Cardiac muscle cell (in vitro differentiated cells and primary cell): ENCODE data around the gene TMEM59L. TPM values are rescaled to one million over a fixed set of nuclear protein-coding genes. Genes with fewer than 3 reads are reported as not detected.

Experiments used
- DNase-seq, 2 donors: peaks; one replicate each; pipeline versions ENCODE4 v3.0.0 to v3.0.0-alpha.2; 2010 to 2017; ENCODE audit warnings: low read depth in 1 of 2, low spot score in 1 of 2
- H3K27ac ChIP-seq: fragments of 200-600 bp; sonication (generic); 2 replicates; pipeline ENCODE4 v1.5.1; 2016
- H3K27me3 ChIP-seq: fragments of 200-600 bp; sonication (generic); 2 replicates; pipeline ENCODE4 v1.6.0; 2016; ENCODE audit warnings: control low read depth
- H3K36me3 ChIP-seq: fragments of 200-600 bp; sonication (generic); 2 replicates; pipeline ENCODE4 v1.5.1; 2016; ENCODE audit warnings: control low read depth
- H3K4me1 ChIP-seq: fragments of 200-600 bp; sonication (generic); 2 replicates; pipeline ENCODE4 v1.8.1; 2017; ENCODE audit warnings: low read depth, mild to moderate bottlenecking, mixed run types
- H3K4me3 ChIP-seq: fragments of 200-600 bp; sonication (generic); 2 replicates; pipeline ENCODE4 v1.5.1; 2016; ENCODE audit warnings: mild to moderate bottlenecking
- H3K9me3 ChIP-seq: fragments of 200-600 bp; sonication (generic); 2 replicates; pipeline ENCODE4 v1.5.1; 2017; ENCODE audit warnings: low read depth, mild to moderate bottlenecking, control low read depth
- CTCF ChIP-seq: IDR thresholded peaks from 2 replicates; pipeline ENCODE4 v1.5.1; 2012; ENCODE audit warnings: low read depth, mild to moderate bottlenecking, low read length
- polyA plus RNA-seq: library from polyadenylated mRNA; unstranded; fragments of >200 nt; fragmentation: Nextera tagmentation; extraction: Ambion mirVana; gene quantifications from 2 replicates; pipeline ENCODE4 v1.2.1, GENCODE V29; 2016
- total RNA-seq: library from RNA; depleted of rRNA; stranded (reverse); fragments of >200 nt; gene quantifications from 2 replicates; pipeline ENCODE4 v1.2.3, GENCODE V29; 2016

Gene TMEM59L
- total and polyA plus RNA-seq, 2 experiments from 2014 or later, result 1.6 to 2.0 TPM

GRCh38 chr19:18608805-18609716, 3.6 kb upstream of the TMEM59L start:
- H3K27ac ChIP-seq, result no peak overlapping the region
- no peak for DNase-seq
- no peak overlapping the region for H3K4me3 ChIP-seq
- TF ChIP-seq CTCF, result no peak
- H3K4me1 ChIP-seq, result peaks cover 15% of the 10 kb centered on the region
- no peaks in the 10 kb centered on the region for H3K36me3 ChIP-seq
- no peaks in the 10 kb centered on the region for H3K9me3 ChIP-seq
- H3K27me3 ChIP-seq, result peaks cover 97% of the 10 kb centered on the region

GRCh38 chr19:18609717-18610051, 3.0 kb upstream of the TMEM59L start:
- no peaks in the 10 kb centered on the region for H3K36me3 ChIP-seq
- peaks cover 15% of the 10 kb centered on the region for H3K4me1 ChIP-seq
- H3K4me3 ChIP-seq, result no peak overlapping the region
- H3K27me3 ChIP-seq, result peaks cover 97% of the 10 kb centered on the region
- no peaks in the 10 kb centered on the region for H3K9me3 ChIP-seq
- H3K27ac ChIP-seq, result no peak overlapping the region
- no peak for DNase-seq
- TF ChIP-seq CTCF, result no peak

- TF ChIP-seq CTCF, result no peak
- no peaks in the 10 kb centered on the region for H3K9me3 ChIP-seq
- no peaks in the 10 kb centered on the region for H3K36me3 ChIP-seq
- H3K4me3 ChIP-seq, result no peak overlapping the region
- no peak overlapping the region for H3K27ac ChIP-seq
- DNase-seq, result no peak
- peaks cover 97% of the 10 kb centered on the region for H3K27me3 ChIP-seq
- peaks cover 15% of the 10 kb centered on the region for H3K4me1 ChIP-seq
Measured at GRCh38 chr19:18610245-18610555, 2.5 kb upstream of the TMEM59L start.

- Histone ChIP-seq H3K4me1 (peaks cover 15% of the 10 kb centered on the region), H3K36me3 (no peaks in the 10 kb centered on the region), H3K27me3 (peaks cover 97% of the 10 kb centered on the region), H3K9me3 (no peaks in the 10 kb centered on the region), H3K4me3 (peak overlapping the region; percentile 9), H3K27ac (no peak overlapping the region)
- TF ChIP-seq CTCF, result no peak
- no peak for DNase-seq
Measured at GRCh38 chr19:18610556-18611326, 1.9 kb upstream of the TMEM59L start.

- no peaks in the 10 kb centered on the region for H3K9me3 ChIP-seq
- peaks cover 15% of the 10 kb centered on the region for H3K4me1 ChIP-seq
- peaks cover 95% of the 10 kb centered on the region for H3K27me3 ChIP-seq
- H3K27ac ChIP-seq, result no peak overlapping the region
- H3K36me3 ChIP-seq, result no peaks in the 10 kb centered on the region
- no peak for DNase-seq
- no peak for TF ChIP-seq CTCF
- peak overlapping the region; percentile 9 for H3K4me3 ChIP-seq
Measured at GRCh38 chr19:18611327-18612050, 1.2 kb upstream of the TMEM59L start.
